NOMO-1 (cell line): Measurements from ENCODE around the gene ZDHHC14.

Experiments
- DNase-seq, 2 experiments: peaks; one replicate each; lab custom pipeline; 2025; ENCODE audit not compliant: unreplicated experiment in 2 of 2; lab: John Stamatoyannopoulos, UW

Gene ZDHHC14

DNA sequence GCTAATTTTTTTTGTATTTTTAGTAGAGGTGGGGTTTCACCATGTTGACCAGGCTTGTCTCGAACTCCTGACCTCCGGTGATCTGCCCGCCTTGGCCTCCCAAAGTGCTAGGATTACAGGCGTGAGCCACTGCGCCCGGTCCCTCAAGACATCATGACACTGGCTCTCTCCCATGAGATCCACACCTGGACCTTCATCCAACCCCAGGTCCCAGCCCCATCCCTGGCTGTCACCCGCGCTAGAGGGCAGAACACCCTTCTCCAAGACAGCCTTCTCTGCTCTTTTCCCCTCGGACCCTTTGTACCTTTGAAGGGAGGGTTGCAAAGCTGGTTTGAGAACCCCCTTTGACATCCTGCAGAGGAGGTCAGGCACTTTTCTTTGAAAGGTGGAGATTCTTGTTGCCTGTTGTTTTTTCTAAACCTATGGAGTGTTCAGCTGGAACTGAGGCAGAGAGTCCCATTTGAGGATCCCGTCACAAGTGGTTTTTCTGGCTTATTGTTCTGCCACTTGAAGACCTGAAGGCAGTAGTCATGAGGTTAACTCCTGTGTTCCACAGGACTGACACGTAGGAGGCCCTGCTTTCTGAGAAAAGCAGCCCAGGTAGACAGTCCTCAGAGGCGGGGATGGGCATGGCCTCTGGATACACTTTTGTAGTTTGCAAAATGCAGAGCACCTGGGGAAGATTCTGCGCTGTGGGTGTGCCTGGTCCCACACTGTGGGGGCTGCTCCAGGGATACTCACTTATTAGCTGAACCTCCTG is 270.9 kb downstream of the ZDHHC14 start:
- DNase-seq: no peak

DNA sequence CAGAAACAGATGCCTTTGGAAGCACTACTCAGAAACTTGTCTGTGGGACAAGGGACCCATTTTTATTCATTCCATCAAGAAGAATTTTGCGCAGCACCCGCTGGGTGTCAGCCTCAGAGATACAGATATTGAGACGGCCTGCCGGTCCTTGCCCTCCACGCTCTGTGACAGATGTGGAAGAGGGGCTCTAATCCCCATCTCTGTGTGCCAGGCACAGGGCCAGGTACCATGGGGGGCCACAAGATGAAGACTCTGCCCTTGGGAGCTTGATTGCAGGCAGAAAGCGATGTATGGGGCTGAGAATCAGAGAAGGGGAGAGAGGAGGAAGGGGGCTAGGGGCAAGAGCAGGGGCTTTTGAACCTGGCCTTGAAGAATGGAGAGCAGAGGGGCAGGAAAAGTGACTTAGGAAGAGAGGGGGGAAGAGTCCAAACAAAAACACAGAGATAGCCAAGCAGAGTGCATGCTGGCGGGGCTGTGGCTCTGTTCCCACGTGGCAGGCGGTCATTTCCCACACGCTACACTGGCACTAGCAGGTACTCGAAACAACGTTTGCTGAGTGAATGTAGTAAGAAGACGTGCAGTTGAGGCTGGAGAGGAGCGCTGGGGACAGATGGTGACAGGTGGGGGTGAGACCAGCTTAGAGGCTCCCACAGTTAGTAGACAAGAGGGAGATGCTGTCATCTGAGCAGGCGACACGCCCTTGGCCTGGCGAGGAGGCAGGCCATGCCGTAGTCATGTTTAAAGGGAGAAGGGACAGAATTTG is 271.8 kb downstream of the ZDHHC14 start:
- no peak for DNase-seq

DNA sequence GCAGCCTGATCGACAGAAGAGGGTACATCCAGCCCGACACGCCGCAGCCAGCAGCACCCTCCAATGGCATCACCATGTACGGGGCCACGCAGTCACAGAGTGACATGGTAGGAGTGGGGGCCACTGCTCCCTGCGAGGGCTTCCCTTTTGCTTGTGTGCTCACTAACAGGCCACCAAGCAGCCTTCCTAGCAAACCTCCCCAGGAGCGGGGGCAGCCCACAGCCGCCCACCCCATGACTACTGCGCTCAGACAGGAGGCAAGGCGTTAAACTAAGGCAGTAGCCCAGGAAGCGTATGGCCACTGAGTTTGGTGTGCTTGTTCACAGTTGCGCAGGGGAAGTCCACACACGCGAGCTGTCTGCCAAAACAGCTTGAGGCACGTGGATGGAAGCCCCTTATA is 272.5 kb downstream of the ZDHHC14 start:
- no peak for DNase-seq

DNA sequence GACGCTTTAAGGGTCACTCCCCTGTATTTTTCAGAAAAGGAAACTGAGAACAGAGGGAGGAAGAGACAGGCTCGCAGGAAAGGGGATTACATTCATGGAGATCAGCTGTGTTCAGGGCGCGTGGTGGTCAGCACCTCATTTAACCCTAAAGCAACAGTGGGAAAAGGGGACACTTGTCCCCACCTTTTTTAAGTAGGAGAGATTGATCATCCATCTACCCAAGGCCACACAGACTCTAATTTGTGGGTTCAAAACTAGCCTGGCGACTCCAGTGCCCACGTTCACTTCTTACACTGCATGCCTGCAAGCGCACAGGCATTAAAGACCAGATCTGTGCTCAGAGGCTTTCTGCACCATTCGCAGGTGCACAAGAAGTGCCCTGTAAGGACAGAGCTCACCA is 274.1 kb downstream of the ZDHHC14 start:
- DNase-seq: no peak

DNA sequence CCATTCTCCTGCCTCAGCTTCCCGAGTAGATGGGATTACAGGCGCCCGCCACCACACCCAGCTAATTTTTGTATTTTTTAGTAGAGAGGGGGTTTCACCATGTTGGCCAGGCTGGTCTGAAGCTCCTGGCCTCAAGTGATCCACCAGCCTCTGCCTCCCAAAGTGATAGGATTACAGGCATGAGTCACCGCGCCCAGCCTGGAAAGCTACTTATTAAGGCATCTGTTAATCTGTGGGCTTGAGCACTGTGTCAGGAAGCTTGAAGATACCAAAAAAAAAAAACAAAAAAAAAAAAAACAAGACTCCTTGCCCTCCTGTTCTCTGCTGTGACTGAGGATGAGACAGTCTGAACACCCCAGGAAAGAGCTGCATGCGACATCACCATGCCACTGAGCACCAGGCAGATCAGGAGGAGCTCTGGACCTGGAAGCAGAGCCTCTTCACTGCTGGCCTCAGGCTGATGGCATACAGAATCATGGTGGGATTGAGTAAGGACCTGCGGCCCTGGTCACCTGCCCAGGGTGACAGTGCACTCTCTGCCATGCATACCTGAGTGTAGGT is 275.5 kb downstream of the ZDHHC14 start:
- DNase-seq: no peak

DNA sequence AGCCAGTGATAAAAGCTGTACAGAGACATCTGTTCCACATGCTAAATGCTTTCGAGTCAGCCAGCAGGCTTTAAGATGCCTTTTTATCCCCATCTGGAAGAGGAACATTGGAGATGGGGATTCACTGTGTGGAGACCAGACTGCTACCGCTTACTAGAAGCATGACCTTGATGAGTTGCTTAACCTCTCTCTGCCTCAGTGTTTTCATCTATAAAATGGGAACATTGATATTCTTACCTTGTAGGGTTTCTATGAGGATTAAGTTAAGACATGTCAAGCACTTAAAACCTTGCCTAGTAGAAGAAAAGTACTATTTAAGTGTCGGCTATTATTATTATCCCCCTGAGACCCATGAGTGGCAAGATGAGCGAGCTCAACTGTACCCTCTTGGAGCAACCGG is 276.8 kb downstream of the ZDHHC14 start:
- no peak for DNase-seq

DNA sequence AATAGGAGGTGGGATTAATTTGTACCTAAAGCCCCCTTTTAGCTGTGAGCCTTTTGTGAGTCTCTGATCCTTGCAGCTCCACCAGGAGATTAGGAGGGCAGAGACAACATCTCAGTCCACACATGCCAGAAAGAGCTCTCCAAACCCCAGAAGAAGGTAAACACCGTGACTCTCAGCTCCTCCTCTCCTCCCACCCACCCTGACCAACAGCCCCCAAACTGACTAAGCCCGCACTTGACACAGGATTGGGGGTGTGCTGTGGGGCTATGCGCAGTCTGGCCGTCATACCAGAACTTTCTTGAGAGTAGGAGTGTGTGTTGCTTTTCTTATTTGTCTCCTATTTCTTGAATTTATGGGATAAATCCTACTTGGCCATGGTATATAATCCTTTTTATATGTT is 277.3 kb downstream of the ZDHHC14 start:
- DNase-seq: no peak

DNA sequence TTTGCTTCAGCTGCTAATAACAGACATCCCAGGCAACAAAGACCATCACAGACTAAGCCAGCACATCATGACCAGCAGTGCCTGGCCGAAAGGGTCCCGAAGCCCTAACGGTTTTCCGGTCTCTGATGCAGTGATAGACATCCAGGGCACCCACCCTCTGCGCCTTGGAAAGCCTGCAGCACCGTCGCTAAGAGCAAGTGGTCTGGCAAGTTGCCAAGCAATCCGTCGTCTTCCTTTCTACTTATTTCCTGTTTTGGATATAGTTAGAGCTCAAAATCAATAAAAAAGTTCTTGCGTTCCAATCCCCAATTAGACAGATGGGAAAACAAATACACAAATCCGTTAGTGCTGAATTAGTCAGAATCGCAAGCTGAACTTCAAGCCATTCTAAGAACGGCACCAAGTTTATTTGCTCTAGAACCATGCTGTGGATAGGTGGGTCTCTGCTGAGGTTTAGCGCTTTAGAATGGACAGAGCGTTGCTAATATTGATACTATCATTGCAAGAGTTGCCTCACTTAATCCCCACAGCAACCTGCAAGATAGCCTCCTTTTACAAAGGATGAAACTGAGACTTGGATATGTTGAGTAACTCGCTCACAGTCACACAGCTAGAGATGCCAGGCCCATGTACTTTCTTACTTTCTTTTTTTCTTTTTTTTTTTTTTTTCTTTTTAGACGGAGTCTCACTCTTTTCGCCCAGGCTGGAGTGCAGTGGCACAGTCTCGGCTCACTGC is 278.7 kb downstream of the ZDHHC14 start:
- DNase-seq: no peak

DNA sequence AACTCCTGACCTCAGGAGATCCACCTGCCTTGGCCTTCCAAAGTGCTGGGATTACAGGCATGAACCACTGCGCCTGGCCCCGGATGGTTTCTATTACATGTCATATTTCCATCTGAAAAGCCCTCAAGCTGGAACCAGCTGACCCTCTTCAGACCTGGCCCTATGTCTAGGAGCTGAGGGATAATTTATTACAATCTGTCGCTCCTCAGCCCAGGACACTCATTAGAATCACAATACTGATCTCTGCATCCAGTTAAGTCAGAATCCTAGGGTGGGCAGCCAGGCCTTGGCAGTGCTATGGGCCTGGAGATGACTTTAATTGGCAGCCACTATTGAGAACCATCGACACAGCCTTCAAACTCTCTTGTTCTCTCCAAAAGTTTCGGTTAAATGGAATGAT is 279.4 kb downstream of the ZDHHC14 start:
- no peak for DNase-seq

DNA sequence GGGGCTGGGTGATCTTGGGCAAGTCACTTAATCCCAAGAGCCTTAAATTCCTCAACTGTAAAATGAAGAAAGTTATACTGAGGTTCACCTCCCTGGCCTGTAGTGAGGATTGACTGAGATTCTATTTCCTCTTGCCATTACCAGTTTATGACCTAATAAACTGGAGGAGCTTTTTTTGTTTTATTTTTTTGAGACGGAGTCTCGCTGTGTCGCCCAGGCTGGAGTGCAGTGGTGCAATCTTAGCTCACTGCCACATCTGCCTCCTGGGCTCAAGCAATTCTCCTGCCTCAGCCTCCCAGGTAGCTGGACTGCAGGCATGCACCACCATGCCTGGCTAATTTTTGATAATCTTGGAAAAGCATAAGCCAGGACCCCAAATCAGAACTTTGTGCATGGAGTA is 280.7 kb downstream of the ZDHHC14 start:
- no peak for DNase-seq

DNA sequence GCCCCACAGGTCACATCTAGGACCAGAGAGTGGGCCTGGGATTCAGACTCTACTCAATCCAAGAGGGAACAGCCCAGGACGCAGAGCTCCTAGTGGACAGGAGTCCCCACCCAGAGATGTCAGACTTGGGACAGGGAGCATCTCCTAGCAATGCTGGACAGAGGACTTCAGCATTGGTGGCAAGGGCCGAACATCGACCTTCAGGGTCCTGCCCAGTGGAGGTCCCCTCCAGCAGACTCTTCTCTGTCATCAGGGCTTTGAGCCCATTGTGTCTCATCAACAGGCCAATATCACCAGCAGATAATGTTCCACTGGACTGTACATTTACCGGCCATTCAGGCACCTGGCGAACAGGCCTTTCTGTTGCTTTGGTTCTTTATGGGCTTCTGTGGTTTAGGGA is 282.3 kb downstream of the ZDHHC14 start:
- no peak for DNase-seq

DNA sequence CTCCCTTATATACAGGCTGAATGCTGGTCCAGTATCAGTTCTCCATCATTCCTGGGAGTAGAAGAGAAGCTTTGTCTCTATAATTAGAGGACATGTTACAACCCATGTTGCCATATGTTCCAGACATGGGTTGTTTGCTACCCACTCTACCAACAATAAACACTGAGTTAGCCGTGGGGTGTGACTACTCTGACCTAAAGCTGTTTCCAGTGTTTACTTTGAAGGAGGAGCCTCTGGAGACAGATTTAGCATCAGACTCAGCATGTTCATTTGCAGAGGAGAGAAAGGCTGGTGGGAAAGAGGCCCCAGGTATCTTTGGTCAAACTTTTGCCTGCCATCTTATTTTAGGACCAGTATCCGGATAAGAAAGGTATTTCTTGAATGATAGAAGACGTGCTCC is 284.2 kb downstream of the ZDHHC14 start:
- no peak for DNase-seq

DNA sequence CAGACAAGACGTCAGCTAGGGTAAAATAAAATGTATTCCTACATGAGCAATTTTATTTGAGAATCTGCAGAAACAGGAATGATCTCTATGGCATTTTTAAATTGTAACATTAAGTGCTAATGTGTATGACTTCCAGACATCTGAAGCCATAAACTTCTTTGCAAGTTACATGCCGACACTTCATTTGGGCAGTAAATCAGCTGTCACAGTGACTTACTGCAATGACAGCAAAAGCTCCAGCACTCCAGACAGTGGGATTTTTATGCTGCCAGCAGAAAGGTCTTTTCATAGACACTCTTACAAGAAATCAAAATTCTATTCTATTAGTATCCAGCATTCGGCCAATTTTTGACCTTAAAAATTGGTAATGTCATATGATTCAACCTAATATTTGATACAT is 285.7 kb downstream of the ZDHHC14 start:
- no peak for DNase-seq

DNA sequence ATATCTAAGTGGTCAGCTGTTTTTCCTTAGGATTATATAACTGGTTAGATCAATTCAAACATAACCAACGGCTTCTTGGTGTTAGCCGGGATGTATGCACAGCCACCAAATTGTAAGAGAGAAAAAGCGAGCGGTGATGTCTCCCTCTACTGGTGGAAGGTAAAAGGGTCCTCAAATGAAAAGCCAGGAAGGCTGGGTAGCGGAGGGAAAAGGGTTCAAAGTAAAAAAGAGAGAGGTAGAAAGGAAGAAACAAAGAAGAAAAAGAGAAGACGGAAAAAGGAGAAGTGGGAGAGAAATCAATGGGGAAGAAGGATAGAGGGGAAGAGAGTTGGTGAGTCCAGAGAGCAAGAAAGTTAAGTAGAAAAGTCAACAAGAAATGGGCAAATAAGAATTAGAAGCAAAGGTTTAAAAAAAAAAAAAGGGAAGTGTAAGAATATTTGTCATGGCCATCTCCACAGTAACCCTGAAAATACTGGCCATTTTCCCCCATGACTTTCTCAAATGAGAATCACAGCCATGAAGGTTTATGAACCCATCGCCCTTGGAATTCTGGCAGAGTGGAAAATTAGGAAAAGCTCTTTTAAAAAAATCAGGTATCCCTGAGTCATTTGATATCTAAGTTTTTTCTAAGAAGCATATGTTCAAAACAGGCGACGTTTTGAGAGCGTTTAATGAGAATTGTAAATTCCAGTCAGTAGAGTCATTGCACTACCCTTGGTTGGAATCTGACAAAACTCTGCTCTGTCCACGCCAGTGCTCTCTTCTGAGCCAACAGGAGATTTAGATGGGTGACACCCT is 286.4 kb downstream of the ZDHHC14 start:
- DNase-seq: peak; percentile 73 to 82

DNA sequence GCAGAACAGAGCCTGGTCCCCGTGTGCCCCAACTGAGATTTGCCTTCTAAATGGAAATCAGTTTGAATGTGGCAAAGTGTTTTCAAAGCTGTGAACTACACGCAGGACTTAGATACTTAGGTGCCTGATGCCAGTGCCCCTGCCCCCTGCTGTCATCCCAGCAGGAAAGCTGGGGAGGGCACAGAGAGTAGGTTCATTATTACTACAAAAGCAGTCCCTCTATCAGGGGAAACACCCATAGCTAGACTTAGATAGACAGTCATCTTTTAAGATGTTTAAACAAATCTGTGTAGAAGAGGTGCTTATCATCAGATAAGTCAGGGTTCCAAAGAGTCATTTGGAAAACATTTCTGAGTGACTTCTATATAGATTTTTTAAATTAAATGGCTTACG is 287.0 kb downstream of the ZDHHC14 start:
- DNase-seq: no peak

DNA sequence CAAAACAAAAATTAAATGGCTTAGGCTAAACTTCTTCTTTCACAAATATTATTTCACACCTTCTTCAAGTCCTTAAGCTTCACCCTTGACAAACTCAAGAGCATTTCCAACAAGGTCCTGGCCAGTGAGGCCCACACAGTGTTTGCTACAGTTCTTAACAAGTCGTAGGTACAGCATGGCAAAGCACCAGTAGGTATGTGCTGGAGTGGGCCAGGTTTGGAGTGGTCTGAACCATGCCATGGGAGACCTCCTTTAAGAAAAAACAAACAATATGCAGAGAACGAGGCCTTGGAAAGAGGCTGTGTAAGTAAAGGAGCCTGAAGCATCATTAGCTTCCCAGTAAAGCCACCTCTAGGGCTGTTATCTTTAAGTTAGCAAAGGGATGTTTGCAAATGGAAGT is 287.7 kb downstream of the ZDHHC14 start:
- DNase-seq: no peak

DNA sequence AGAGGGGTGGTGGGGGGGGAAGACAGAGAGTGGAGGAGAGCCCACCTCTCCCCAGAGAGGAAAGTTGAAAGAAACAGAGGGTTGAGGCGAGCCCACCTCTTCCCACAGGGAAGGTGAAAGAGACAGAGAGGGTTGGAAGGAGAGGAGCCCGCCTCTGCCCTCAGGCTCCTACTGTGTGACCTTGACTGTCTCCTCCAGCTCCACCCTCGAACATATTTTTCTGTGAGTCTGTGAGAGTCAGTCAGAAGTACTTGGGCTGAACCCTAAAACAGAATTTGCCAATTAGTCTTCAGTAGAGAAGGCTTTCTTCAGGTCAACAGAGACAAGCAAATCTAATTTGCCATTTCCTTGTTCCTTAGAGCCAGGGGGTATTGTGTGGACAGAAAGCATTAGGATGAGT is 288.3 kb downstream of the ZDHHC14 start:
- DNase-seq: no peak

DNA sequence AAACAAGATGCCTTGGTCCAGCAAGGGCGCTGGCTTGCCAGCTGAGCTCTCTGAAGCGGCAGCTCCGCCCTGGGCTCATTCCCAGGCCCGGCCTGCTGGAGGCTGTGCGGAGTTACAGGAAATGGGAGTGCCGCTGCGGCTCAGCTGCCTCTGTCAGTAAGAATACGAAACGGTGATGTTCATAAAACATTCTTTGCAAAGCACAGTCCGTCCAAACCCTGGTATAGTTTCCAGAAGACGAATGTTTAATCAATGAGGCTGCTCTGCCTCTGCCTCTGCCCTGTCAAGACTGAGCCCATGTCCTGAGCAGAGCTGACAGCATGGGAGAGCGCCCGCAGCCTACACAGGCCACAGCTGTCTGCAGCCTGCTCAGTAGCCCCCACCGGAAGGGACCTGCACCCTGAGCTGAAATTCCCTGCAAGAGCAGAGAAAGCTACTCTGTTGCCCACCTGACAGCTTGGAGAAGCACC is 288.8 kb downstream of the ZDHHC14 start:
- DNase-seq: no peak

DNA sequence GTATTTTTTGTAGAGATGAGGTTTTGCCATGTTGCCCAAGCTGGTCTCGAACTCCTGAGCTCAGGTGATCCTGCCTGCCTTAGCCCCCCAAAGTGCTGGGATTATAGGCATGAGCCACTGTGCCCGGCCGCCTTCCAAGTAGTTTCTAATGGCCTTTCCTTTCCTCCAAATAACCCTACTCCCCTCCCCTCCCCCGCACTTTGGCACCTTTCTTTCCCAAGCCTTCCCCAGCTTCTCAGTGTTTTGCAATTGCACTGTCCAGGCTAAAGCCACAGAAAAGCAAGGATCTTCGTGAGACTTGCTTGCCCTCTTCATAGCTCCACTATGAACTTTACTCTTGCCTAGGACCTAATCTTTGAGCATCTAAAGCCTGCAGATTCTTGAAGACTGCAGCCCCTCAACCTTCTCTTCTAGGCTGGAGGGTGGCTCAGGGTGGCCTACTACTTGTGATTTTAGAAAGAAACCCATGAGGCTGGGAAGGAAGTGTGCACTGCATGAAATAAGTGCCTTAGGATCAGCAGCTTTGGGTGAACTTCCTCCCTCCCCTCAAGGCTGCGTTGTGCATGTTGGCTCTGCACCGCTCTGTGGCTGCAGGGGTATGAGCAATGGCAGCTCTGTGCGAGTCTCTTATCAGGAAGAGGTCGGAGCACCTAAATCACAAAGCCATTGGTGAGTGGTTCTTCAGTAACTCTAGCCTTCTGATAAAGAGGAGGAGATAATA is 289.6 kb downstream of the ZDHHC14 start:
- DNase-seq: peak; percentile 19 to 29
